Embryonic facial prominence (tissue), 1 donor: ENCODE measurements around the gene CREBZF.

ENCODE experiments used
- DNase-seq: peaks from one replicate; pipeline ENCODE4 v3.0.0-alpha.2; 2016; ENCODE audit errors: extremely low spot score

Gene CREBZF, protein sequence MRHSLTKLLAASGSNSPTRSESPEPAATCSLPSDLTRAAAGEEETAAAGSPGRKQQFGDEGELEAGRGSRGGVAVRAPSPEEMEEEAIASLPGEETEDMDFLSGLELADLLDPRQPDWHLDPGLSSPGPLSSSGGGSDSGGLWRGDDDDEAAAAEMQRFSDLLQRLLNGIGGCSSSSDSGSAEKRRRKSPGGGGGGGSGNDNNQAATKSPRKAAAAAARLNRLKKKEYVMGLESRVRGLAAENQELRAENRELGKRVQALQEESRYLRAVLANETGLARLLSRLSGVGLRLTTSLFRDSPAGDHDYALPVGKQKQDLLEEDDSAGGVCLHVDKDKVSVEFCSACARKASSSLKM

DNA sequence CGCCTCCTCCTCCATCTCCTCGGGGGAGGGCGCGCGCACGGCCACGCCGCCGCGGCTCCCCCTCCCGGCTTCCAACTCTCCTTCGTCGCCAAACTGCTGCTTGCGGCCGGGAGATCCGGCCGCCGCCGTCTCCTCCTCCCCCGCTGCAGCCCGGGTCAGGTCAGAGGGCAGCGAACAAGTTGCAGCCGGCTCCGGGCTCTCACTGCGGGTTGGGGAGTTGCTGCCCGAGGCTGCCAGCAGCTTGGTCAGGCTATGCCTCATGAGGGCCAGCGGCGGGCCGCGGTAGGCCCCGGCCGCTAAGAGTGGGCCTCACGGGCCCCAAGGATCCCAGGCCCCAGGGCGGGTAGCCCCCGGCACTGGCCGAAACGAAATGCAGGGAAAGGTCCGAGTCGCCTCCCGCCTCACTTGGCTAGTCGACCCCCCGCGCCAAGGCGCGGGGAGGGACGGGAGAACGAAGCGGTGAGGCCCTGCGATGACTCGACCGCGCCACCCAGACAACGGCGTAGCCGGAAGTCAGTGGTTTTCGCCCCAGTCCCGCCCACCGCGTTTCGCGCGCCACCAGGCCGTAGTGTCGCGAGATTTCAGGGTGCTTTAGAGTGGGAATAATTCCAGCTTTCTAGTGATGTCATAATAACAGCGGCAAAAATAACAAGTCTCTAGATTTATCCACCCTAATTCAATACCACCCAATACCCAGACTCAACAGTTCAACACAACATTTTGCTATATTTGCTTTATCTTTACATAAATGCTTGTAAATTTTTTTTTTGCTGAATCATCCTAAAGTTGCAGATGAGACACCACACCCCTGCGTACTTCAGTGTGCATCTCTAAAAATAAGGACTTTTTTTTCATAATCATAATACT lies at the start of gene CREBZF:
TSS of gene CREBZF (minus strand) at position 515 of the 867 bp plus-strand sequence. CDS start at position 261, 254 bp downstream.
- DNase-seq, result peak; percentile 93

DNA sequence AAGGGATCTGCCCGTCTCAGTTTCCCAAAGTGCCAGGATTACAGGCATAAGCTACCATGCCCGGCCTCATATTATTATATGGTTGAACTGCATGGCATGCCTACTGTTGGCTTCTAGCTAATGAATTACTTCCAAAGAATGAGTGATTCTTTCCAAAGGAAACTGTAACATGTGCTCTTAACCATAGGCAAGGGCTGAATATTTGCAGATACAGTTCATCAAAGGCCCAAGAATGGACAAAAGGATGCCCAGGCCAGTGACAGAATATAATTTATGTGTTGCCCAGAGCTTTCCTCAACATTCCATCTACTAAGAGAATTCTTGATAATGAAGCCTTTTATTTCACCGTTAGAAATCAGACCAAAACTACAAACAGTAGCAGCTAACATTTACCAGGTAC lies 48.0 kb upstream of the CREBZF start:
- no peak for DNase-seq

DNA sequence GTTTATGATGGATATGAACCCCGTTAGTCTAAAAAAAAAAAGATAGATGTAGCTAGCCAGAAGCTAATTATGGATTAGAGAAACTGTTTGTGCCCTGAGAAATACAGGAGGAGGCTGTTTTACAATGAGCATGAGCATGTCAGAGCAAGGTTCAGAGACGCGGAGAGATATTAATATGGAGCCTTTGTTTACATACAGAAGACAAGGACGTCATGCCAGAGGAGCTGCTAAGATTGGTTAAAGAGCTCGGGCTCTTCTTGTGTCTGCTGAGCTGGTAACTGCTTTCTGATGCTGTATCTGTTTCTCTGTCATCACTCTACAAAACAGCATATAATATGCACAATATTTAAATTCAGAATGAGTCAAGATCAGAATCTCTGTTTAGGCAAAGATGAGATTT lies 46.0 kb upstream of the CREBZF start:
- no peak for DNase-seq

DNA sequence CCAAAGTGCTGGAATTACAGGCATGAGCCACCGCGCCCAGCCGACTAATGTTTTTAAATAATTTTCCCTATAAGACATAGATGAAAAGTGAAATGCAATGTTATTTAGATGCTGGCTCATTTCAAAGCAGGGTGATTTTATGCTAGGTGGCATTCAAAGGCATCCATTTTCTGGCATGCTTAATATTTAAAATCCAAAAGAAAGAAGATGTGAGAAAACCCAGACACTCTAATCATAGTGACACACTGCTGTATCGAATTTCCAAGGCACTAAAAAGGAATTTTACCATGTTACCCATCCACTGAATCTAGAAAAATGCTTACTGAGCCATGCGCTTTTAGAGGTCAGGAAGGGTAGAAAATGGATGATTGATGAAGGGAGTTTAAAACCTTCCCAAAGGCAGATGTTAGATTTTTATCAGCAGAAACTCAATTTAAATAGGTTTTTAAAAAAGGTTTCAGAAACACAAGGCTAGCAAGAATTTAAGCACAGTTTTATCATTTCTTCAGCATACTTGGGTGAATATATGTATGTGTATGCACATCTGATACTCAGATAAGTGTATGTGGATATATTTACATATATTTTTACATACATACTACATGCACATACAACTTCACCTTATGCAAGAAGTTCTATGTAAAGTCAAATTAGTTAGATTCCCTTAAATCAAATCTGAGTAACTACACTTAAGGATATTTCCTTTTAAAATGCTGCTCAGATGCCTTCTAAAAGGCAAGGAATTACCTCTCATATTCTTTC lies 45.2 kb upstream of the CREBZF start:
- DNase-seq, result no peak

DNA sequence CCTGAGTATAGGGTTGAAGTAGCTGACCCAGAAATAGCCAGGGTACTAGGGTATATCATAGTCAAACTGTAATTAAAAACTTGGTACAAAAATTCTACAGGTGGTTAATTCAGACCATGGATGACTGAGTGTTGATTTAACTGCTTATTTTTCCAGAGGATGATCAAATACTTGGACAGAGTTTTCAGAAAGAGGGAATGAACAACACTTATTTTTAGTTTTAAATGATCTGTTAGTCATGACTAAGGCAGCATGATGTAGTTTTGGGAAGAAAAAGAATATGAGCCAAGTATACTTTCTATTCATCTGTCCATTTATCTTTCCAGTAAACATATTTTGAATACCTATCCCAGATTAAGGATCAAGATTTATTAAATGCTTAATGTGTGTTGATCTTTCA lies 40.9 kb upstream of the CREBZF start:
- DNase-seq, result no peak

DNA sequence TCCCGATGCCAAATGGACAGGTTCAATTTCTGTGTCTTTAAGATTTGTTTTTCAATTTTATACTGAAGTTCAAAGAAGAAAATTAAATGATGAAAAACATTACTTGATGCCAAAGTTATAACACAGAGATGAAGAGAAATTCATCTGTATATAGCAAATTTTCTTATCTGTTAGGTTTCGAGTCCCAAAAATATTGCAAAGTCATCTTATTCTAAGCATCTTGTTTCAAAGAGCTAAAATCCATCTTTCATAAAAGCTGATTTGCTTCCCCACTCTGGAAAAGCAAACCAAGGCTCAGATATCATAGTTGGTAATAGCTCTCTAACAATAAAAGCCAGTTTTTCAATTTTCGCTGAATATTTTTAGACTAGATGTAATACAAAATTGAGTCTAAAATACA lies 40.0 kb upstream of the CREBZF start:
- DNase-seq, result no peak

DNA sequence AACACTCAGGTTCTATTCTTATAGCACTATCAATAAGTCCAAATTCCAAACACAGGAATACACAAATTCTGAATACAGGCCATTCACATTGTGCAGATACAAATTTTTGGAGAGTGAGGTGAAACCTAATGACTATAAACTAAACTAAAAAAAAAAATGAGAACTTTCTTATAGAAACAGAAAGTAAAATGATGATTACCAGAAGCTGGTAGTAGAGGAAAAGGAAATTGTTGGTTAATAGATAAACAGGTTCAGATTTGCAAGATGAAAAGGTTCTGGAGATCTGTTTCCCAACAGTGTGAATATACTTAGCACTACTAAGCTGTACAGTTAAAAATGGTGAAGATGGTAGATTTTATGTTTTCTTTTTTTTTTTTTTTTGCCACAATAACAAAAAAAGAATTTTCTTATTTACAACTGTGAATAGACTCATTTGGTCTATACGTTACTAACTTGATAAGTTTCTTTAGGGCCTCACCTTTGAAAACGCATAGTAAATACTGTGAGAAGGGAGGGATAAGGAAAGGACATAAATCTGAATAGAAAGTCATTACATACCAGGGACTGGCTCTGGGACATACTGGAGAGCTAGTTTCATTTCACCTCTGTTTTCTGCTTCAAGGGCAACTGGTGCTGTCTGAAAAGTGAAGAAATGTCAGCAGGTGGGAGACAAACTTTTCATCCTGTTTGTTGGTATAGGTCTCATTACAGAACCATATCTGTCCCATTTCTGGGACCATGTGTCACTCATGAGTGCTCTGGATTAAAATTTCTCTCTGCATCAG lies 35.2 kb upstream of the CREBZF start:
- DNase-seq, result no peak

DNA sequence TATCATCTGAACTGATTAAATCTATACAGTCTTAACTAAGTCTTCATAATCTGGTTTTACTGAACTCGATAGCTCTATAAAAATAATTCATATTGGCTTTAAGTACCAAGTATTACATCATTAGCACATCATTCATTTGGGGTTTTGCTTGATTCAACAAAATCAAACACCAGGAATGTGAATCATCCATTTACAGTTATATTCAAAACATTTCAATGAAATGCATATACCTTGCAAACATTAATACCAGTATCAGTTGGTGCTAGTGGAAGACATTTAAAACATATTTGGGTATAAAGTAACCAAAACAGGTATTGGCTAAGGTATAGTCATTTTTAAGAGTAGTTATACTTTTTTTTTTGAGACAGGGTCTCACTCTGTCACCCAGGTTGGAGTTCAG lies 33.3 kb upstream of the CREBZF start:
- no peak for DNase-seq

DNA sequence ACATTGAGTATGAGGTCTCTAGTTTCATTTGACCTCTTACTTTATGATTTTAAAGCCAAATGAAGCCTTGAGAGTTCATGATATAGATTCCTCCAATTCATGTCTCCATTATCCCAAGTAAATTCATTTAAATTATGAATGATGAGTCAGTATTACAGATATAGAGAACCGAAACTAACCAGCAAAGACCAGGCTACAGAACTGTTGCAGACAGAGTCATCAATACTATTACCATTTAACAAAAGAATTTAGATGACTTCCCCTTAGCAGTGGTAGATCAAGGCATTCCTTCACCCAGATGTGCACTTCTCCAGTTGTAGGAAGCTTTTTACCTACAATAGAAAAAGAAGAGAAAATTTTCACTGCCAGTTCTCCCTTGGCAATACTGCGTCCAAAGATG lies 32.8 kb upstream of the CREBZF start:
- no peak for DNase-seq

DNA sequence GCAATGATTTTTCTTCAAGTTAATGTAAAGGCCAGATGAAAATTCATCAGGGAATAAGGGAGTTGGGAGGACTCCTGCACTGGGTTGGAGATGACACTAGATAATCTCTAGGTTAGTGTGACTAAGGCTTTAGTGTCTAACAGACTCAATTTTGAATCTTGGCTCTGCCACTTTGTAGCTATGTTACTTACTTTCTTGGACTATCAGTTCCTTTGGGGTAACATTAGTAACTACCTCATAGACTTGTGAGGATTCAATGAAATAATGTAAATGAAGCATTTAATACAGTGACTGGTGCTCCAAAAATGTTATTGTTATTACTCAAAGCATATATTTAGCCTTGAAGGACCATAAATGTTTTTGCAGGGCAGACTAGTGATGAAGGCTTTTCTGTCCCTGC lies 30.6 kb upstream of the CREBZF start:
- no peak for DNase-seq

DNA sequence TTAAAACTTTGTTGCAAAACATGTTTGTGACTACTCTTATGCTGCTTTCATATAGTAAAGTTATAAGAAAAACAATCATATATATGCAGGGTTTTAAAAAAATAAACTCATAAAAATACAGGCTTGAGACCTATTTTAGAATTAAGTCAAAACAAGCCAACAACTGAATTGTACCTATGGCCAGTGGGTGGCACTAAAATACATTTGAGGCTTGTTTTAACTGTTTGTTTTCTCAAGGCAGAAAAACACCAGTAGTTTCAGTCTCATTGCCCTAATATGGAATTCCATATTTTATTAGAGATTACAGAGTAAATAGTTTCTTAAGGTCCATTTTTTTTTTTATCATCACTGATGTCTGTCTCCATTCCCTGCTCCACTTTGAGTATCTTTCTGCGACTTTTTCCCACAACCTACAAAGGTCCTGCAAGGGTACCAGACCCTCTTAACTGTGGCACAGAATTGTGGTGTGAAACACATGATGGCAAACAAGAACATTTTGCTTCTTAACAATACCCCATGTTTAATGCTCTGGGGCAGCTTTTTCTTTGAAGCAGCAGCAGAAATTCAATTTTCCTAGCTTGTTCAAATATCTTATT lies 29.6 kb upstream of the CREBZF start:
- no peak for DNase-seq

DNA sequence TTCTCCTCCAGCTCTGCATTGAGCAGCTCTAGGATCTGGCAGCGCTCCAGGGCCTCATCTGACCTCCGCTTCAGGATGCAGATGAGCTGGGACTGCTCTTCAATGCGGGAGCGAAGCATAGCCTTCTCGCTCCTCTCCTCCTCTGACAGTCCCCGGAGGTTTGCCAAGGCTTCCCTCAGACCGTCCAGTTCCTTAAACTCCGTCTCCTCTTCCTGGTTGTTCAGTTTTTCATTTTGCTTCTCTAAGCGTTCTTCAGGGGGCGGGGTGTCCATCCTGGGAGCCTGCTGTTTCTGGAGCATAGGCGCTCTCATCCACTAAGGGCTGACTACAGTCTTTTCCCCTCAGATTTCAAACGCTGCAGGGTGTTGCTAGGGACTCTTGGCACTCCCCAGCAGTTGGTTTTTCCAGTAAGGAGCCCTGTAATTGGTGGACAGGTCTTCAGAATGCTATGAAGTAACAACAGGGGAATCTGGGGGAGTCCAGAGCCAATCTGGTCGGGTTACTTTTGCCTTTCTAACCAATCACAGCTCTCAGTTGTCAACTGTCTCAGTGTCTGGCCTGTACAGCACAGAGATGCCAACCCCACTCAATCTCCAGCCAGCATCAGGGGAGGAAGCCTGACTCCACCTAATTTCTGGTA lies 21.0 kb upstream of the CREBZF start, which contains the start of gene CCDC89:
TSS of gene CCDC89 (minus strand) at position 376 of the 640 bp plus-strand sequence. CDS start at position 311, 65 bp downstream.
- no peak for DNase-seq

DNA sequence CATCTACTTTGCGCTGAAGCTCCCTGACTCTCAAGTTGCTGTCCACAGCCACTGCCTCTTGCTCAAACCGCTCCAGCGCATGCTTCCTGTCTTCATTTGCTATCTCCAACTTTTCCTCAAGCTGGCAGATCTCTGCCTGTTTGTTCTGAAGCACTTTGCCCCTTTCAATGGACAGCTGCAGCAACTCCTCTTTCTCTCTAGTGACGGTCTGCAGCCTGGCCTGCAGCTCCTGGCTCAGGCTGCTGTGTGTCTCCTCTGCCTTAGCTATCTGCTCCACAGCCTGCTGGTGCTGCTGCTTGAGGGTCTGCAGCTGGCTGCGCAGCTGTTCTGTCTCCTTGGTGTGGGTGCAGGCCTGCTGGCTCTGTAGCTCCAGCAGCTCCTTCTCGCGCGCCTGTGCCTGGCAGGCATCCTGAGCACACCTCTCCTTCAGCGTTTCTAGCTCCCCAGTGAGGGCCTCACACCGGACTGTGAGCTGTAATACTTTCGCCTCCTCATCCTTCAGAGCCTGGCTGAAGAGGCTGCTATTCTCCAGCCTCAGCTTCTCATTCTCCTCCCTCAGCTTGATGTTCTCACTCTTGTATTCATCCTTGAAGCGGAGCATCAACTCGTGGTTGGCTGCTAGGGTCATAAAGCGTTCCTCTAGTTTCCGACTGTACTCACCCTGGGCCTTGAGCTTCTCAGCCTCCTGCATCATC lies 20.3 kb upstream of the CREBZF start:
- no peak for DNase-seq

DNA sequence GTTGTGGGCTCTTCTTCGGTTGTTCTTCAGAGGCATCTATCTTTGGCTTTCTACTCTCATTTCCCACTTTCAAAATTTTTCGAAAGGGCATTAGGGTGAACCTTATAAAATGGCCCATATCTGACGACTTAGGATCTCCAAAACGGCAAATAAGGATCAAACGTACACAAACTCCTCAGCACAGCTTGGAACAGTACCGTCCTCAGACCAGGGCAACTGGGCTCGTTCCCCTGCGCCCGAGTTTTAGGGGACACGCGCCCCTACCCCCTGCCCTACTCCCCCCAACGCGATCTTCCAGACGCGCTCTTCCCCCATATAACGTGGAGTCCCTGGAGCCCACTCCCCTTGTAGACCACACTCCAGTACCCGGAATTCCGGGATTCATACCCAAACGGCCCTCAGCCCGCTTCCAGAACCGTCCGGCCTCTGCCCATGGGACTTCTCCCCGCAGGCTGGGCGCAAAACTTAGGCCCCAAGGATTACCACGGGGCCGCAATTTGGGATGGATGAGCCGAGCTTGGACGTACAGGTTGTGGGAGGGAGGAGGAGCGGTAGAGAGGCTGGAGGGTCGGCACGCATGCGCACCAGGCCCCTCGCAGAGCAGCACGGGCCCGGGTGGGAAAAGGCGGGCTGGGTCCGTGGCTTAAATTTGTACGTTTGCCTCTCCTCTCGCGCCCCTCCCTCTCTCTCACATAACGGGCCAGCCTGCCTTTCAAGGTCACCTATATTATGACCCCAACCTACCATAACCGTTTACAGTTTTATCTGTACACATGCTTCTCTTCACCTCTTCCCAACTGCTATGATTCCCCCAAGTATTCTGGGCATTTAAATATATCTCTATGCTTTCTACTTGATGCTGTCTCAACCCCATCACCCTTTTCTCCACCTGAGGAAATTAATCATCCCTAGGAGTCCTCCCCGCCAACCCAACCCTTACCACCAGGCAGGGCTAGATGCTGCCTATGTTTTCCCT lies 17.7 kb upstream of the CREBZF start:
- no peak for DNase-seq

DNA sequence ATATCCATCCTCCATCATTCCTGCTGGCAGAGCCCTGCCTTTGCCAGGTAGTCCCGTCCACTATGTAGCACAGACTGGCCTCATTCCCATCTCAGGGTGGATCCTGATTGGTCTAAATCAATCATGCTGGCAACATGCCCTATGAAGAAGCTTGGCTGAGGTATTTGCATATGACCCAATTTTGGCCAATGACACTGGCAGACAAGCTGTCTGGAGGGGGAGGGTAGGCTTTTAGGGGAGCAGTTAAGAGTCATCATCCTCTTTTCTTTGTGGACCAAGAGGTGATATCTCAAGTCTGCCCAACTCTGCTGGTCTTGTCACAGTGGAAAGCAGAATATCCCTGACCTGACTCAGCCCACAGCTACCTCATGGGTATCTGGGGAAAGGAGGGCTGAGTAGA lies 16.0 kb upstream of the CREBZF start:
- DNase-seq, result no peak

DNA sequence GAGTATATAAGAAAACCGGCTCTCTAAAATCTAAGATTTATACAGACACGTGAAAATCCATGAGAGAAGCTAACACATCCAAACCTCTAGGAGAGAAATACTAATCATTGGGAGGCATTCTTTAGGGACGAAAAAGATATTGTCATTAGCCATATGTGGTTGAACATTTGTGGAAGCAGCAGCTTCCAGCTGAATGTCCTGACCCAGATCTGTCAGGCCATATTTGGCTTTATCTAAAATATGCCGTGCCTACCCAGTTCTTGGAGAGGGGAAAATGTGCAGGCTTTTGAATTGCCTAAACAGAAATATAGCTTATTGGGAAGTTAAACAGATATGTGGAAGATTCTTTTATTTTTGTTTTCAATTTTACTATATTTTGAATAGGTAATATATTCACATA lies 14.6 kb upstream of the CREBZF start:
- no peak for DNase-seq

DNA sequence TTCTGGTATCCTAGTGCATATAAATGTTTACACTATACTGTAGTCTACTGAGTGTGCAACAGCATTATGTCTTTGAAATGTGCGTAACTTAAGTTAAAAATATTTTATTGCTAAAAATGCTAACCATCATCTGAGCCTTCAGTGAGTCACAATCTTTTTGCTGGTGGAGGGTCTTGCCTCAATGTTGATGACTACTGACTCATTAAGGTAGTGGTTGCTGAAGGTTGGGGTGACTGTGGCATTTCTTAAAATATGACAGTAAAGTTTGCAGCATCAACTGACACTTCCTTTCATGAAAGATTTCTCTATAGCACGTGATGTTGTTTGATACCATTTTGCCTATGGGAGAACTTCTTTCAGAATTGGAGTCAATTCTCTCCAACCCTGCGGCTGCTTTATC lies 8.5 kb upstream of the CREBZF start:
- no peak for DNase-seq

DNA sequence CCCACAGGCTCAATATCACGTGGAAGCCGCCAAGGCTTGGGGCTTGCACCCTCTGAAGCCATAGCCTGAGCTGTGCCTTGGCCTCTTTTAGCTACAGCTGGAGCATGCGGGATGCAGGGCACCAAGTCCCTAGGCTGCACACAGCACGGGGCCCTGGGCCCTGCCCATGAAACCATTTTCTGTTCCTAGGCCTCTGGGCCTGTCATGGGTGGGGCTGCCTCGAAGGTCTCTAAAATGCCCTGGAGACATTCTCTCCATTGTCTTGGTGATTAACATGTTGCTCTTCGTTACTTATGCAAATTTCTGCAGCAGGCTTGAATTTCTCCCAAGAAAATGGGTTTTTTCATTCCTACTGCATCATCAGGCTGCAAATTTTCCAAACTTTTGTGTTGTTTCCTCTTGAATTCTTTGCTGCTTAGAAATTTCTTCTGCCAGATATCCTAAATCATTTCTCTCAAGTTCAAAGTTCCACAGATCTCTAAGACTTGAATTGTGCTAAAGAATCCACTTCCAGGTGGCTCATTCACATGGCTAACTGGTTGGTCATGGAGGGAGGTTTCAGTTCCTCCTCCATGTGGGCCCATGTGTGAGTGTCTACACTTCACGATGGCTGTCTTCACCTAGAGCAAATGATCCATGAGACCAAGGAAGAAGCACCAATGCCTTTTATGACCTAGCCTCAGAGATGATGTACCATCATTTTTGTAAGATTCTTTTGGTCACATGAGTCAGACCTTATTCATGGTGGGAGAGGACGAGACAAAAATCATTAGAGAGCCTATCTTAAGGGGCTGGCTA lies 7.4 kb upstream of the CREBZF start:
- DNase-seq, result no peak
